HFF-Myc (cell line): ENCODE data around the gene PARD3B.

Experiments
- DNase-seq: peaks from one replicate; pipeline ENCODE4 v3.0.0-alpha.2; 2011; ENCODE audit warnings: low read depth; ENCODE audit errors: extremely low read depth
- H3K4me3 ChIP-seq: replicated peaks from 2 replicates; pipeline ENCODE4 v1.5.1; 2011; ENCODE audit warnings: low read depth, mild to moderate bottlenecking, control low read depth, low read length
- TF ChIP-seq, protein P1 (sequence below): IDR thresholded peaks from 2 replicates; pipeline ENCODE4 v1.5.1; 2012; ENCODE audit warnings: mild to moderate bottlenecking, low read depth, low read length, control low read depth; ENCODE audit errors: missing control alignments

PARD3B gene

DNA sequence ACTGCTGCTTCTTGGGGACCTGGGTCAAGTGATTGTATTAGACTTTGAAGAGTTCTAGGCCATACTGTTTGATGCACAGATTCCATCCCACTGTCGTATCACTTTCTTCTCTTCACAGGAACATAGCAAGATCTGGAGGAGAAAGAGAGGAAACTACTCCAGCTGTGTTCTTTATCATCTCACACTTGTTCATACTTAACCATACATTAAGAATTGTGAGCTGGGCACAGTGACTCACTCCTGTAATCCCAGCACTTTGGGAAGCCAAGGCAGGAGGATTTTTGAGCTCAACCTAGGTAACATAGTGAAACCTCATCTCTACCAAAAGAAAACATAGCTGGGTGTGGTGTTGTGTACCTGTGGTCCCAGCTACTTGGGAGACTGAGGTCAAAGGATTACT is 111.7 kb downstream of the PARD3B start:
- TF ChIP-seq, protein P1, sequence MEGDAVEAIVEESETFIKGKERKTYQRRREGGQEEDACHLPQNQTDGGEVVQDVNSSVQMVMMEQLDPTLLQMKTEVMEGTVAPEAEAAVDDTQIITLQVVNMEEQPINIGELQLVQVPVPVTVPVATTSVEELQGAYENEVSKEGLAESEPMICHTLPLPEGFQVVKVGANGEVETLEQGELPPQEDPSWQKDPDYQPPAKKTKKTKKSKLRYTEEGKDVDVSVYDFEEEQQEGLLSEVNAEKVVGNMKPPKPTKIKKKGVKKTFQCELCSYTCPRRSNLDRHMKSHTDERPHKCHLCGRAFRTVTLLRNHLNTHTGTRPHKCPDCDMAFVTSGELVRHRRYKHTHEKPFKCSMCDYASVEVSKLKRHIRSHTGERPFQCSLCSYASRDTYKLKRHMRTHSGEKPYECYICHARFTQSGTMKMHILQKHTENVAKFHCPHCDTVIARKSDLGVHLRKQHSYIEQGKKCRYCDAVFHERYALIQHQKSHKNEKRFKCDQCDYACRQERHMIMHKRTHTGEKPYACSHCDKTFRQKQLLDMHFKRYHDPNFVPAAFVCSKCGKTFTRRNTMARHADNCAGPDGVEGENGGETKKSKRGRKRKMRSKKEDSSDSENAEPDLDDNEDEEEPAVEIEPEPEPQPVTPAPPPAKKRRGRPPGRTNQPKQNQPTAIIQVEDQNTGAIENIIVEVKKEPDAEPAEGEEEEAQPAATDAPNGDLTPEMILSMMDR = no peak
- DNase-seq = no peak
- H3K4me3 ChIP-seq = no peak overlapping the region

DNA sequence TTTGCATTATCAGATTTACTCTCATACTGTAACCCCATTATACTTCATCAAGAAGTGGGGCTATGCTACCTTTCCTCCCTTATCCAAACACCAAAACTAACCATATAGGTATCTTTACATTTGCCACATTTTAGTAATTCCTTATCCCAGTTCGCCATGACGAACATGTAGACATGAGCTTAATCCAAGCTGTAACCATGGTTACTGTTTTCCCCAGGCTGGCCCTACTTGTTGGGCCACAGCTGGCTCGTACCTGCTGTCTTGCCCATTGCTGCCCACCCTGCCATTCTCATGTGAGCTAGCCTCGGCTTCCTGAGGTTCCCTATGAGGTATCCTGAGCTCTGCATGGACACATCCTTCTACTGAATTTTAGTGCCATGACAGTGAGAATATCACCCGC is 117.7 kb downstream of the PARD3B start:
- no peak for DNase-seq
- H3K4me3 ChIP-seq = no peak overlapping the region
- TF ChIP-seq, protein P1 = no peak

DNA sequence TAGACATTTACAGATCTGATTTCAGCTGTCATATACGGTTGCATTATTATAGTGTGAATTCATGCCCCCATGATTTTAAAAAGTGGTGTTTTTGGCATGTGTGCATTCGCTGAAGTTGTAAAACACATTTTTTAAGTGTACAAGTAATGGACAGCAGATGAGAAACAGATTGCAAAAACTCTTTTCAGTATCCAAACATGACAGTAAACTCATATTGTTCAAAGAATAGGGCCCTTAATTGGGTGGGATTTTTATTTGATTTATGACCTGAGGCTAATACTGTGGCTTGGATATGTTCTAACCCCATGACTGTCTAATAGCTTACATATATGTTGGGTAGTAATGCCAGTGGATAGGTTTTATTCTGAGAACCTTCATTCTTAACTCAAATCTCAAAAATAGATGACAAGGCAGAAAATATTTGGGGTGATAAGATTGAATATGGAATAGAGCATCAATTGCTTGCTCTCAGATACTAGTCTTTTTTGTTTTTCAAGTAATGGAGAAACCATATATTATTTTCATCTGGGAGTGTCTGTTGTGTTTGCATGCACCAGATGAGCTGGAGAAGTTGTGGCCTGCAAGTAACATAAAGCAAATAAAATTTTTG is 118.6 kb downstream of the PARD3B start:
- no peak for DNase-seq
- TF ChIP-seq, protein P1 = no peak
- H3K4me3 ChIP-seq = no peak overlapping the region

DNA sequence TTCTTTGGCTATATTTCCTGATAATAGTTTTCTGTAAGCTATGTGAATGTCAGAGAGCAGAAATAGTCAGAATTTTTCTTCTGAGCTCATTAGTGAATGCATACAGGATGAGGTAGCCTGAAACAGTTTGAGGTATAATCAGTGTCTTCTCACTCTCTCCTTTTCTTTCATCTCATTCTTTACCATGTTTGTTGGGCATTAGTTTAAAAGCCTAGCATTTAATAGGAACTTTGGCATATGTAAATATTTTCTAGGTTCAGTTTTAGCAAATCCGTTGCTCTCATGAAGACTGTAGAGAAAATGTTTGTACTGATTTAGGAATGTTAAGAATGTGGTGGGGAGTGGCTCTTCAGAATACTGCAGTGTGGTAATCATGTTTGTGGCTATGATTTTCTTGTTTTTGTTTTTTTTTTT is 119.4 kb downstream of the PARD3B start:
- H3K4me3 ChIP-seq = no peak overlapping the region
- no peak for DNase-seq
- TF ChIP-seq, protein P1 = no peak

DNA sequence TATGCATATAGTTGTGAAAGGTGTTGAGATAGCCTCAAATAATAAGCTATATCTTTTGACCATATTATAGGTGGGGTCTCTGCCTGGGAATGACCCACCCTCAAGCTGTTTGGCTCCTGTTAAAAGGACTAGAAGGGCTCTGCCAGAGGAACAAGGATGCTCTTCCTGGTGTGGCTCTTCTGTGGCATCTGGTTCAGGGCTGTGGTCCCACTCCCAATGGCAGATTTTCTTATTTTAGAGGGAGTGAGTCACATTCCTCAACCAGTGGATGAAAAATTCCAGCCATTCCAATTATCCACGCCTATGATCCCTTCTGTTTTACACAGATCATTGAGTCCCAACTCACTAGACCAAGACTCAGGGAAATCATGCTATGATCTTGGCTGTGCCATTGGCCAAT is 119.9 kb downstream of the PARD3B start:
- H3K4me3 ChIP-seq = no peak overlapping the region
- TF ChIP-seq, protein P1 = no peak
- DNase-seq = no peak

DNA sequence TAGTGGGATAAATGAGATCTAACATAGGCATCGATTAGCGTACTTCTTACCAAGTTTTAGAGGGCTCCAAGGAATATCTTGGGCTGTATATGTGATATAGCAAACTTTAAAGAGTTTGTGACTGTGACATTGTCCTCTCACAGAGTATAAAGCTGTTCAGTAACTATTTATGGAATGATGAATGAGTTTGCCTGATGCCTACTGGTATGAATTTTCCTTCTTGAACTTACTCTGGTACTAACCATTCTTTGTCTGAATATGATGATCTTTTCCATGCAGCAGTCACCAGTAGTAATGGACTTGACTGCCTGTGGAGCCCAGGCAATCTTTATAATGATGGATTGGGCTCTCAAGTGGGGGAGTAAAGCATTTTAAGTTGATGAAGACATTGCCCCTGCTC is 120.5 kb downstream of the PARD3B start:
- no peak overlapping the region for H3K4me3 ChIP-seq
- TF ChIP-seq, protein P1 = no peak
- DNase-seq = no peak

DNA sequence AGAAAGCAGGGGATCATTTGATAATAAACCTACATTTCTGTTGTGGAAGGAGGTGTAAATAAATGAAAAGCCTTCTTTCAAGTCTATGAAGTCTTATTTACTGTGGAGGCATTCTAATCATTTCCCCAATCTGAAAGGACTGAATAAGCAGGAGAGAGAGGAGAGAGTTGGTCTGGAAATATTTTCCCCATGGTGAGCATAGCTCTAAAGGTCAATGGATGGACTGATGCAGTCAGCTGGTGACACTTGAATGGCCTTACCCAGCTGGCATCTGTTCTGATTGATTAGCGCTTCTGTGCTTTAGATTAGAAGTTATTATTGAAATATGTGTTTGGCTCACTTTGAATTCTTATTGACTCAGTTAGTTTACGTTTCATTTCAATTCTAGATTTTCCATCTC is 122.7 kb downstream of the PARD3B start:
- DNase-seq = no peak
- H3K4me3 ChIP-seq = no peak overlapping the region
- TF ChIP-seq, protein P1 = no peak
